HCT116 (cell line): ENCODE results near the gene RAD18. TPM values are rescaled to one million over a fixed set of nuclear protein-coding genes. Genes with fewer than 3 reads are reported as not detected.

Source experiments
- ATAC-seq: fragments of 200-7000 bp; cut with Tn5 transposase; 2 replicates; pipeline ENCODE4 v1.9.1; 2020; ENCODE audit warnings: mild to moderate bottlenecking, moderate library complexity
- BruUV-seq: library from RNA; stranded (reverse); fragments of 400-500 nt; replicated peaks from 2 replicates; lab custom pipeline; 2021; lab: Mats Ljungman, UMichigan
- CTCF ChIA-PET: fragments of 300-600 bp; sonication (Branson Sonifier 250); formaldehyde crosslinking; loops from one replicate; lab custom pipeline; 2021; ENCODE audit warnings: antibody characterized with exemption; lab: Charles Lee
- POLR2A ChIA-PET: fragments of 300-600, 350-600 bp; sonication (Branson Sonifier 250); formaldehyde crosslinking; loops from one replicate; lab custom pipeline; 2021; ENCODE audit warnings: antibody characterized with exemption; lab: Charles Lee
- RAD21 ChIA-PET, 2 experiments: fragments of 300-600 bp; sonication (Branson Sonifier 250); formaldehyde crosslinking; loops; one replicate each; lab custom pipeline; 2023; ENCODE audit warnings: low total read pairs in 2 of 2; ENCODE audit not compliant: uncharacterized antibody in 2 of 2, unreplicated experiment in 2 of 2, low non-redundant PET in 1 of 2; lab: Charles Lee
- DNase-seq: peaks from one replicate; pipeline ENCODE4 v3.0.0-alpha.2; 2010; ENCODE audit warnings: low read depth, low spot score
- H2AFZ ChIP-seq: fragments of 200-600 bp; shearing (Covaris generic), sonication (generic); 2 replicates; pipeline ENCODE4 v1.6.1; 2017; ENCODE audit warnings: low read depth, mixed run types, mixed read lengths, antibody characterized with exemption, low read length; ENCODE audit not compliant: poor library complexity, severe bottlenecking
- H3K27ac ChIP-seq: 2 replicates; pipeline ENCODE4 v1.5.1; 2012; ENCODE audit warnings: low read depth, low read length
- H3K27me3 ChIP-seq: fragments of 200-600 bp; sonication (generic); 2 replicates; pipeline ENCODE4 v1.6.1; 2016; ENCODE audit warnings: mixed run types, low read length, mixed read lengths; ENCODE audit not compliant: insufficient read depth
- H3K36me3 ChIP-seq, 2 experiments: fragments of 200-500 bp in 1 of 2; fragments of 200-600 bp in 1 of 2; sonication (Bioruptor generic) in 1 of 2; sonication (generic) in 1 of 2; 2 replicates each; pipeline versions ENCODE4 v1.5.1 to v1.6.1; 2014 to 2016; ENCODE audit warnings: low read length in 2 of 2, inconsistent platforms in 1 of 2, mixed read lengths in 1 of 2, mixed run types in 1 of 2; ENCODE audit not compliant: insufficient read depth in 2 of 2, control insufficient read depth in 1 of 2
- H3K4me1 ChIP-seq, 2 experiments: fragments of 200-600 bp in 1 of 2; sonication (generic) in 1 of 2; 2 replicates each; pipeline versions ENCODE4 v1.5.1 to v1.6.1; 2012 to 2017; ENCODE audit warnings: low read length in 2 of 2, inconsistent platforms in 1 of 2, mild to moderate bottlenecking in 1 of 2, mixed read lengths in 1 of 2, mixed run types in 1 of 2, moderate library complexity in 1 of 2; ENCODE audit not compliant: insufficient read depth in 2 of 2, control insufficient read depth in 1 of 2
- H3K4me2 ChIP-seq: fragments of 200-600 bp; sonication (generic); 2 replicates; pipeline ENCODE4 v1.6.1; 2017; ENCODE audit warnings: mixed run types, low read length, mixed read lengths
- H3K4me3 ChIP-seq, 2 experiments: fragments of 200-600 bp in 1 of 2; sonication (generic) in 1 of 2; replicated peaks in 1 of 2; 2 replicates each; pipeline ENCODE4 v1.5.1; 2011 to 2016; ENCODE audit warnings: low read length in 2 of 2, control low read depth in 1 of 2, low read depth in 1 of 2, mild to moderate bottlenecking in 1 of 2, mixed read lengths in 1 of 2, mixed run types in 1 of 2
- H3K79me2 ChIP-seq: fragments of 200-600 bp; sonication (generic); 2 replicates; pipeline ENCODE4 v1.6.1; 2017; ENCODE audit warnings: mild to moderate bottlenecking, mixed run types, low read length, moderate library complexity, mixed read lengths; ENCODE audit not compliant: insufficient read depth
- H3K9ac ChIP-seq: fragments of 200-600 bp; sonication (generic); 2 replicates; pipeline ENCODE4 v1.6.1; 2016; ENCODE audit warnings: low read length, mixed read lengths
- H3K9me2 ChIP-seq: fragments of 200-600 bp; sonication (generic), shearing (Covaris generic); 2 replicates; pipeline ENCODE4 v1.6.1; 2017; ENCODE audit warnings: mixed run types, mild to moderate bottlenecking, moderate library complexity; ENCODE audit not compliant: insufficient read depth
- H3K9me3 ChIP-seq, 2 experiments: fragments of 200-500 bp in 1 of 2; fragments of 200-600 bp in 1 of 2; sonication (Bioruptor generic) in 1 of 2; sonication (generic) in 1 of 2; 2 replicates each; pipeline ENCODE4 v1.6.1; 2014 to 2017; ENCODE audit warnings: low read length in 2 of 2, mixed read lengths in 2 of 2, inconsistent platforms in 1 of 2, low read depth in 1 of 2, mild to moderate bottlenecking in 1 of 2, mixed run types in 1 of 2, moderate library complexity in 1 of 2; ENCODE audit not compliant: control insufficient read depth in 1 of 2, insufficient read depth in 1 of 2
- H4K20me1 ChIP-seq: fragments of 200-600 bp; sonication (generic), shearing (Covaris generic); 2 replicates; pipeline ENCODE4 v1.6.1; 2017; ENCODE audit warnings: mixed run types, mild to moderate bottlenecking, moderate library complexity; ENCODE audit not compliant: insufficient read depth
- ATF3 ChIP-seq: IDR thresholded peaks from 2 replicates; pipeline ENCODE4 v1.6.1; 2012
- CBX3 ChIP-seq: IDR thresholded peaks from 2 replicates; pipeline ENCODE4 v1.6.1; 2012; ENCODE audit warnings: low read depth
- CEBPB ChIP-seq: IDR thresholded peaks from 2 replicates; pipeline ENCODE4 v1.6.1; 2012; ENCODE audit warnings: low read depth
- CTCF ChIP-seq, 3 experiments: fragments of 200-600 bp in 1 of 3; sonication (generic) in 1 of 3; IDR thresholded peaks in 2 of 3; conservative IDR thresholded peaks in 1 of 3; 2 replicates each; pipeline ENCODE4 v1.5.1; 2012 to 2017; ENCODE audit warnings: low read depth in 2 of 3, low read length in 2 of 3, antibody characterized with exemption in 1 of 3, borderline replicate concordance in 1 of 3, control low read depth in 1 of 3, mild to moderate bottlenecking in 1 of 3, mixed read lengths in 1 of 3, mixed run types in 1 of 3, moderate library complexity in 1 of 3; ENCODE audit not compliant: insufficient read depth in 1 of 3
- ELF1 ChIP-seq: IDR thresholded peaks from 2 replicates; pipeline ENCODE4 v1.6.1; 2012; ENCODE audit warnings: low read depth, borderline replicate concordance
- EZH2 ChIP-seq: fragments of 200-600 bp; sonication (generic); IDR thresholded peaks from 2 replicates; pipeline ENCODE4 v1.6.1; 2017; ENCODE audit warnings: antibody characterized with exemption, mixed run types
- EZH2phosphoT487 ChIP-seq: fragments of 200-600 bp; IDR thresholded peaks from 2 replicates; pipeline ENCODE4 v1.6.1; 2018; ENCODE audit warnings: antibody characterized with exemption, borderline replicate concordance
- FOSL1 ChIP-seq: IDR thresholded peaks from 2 replicates; pipeline ENCODE4 v1.6.1; 2012; ENCODE audit warnings: low read depth
- JUND ChIP-seq: IDR thresholded peaks from 2 replicates; pipeline ENCODE4 v1.6.1; 2012
- MAX ChIP-seq: IDR thresholded peaks from 2 replicates; pipeline ENCODE4 v1.6.1; 2012
- POLR2AphosphoS5 ChIP-seq: IDR thresholded peaks from 2 replicates; pipeline ENCODE4 v1.6.1; 2011; ENCODE audit warnings: mild to moderate bottlenecking, low read depth, low read length, moderate library complexity
- ZBTB33 ChIP-seq: IDR thresholded peaks from 2 replicates; pipeline ENCODE4 v1.6.1; 2011; ENCODE audit warnings: mild to moderate bottlenecking, low read length, moderate library complexity; ENCODE audit not compliant: insufficient replicate concordance; ENCODE audit errors: extremely low read depth
- intact Hi-C: fragments of 100-400 bp; cut with micrococcal nuclease; formaldehyde crosslinking; loops from 2 replicates; pipeline ENCODE4 v1.10.0; 2022
- total RNA-seq: library from RNA; stranded (reverse); gene quantifications from one replicate; pipeline ENCODE4 v1.2.1, GENCODE V29; 2021; ENCODE audit not compliant: unreplicated experiment

RAD18 gene
- total RNA-seq, 1 experiment from 2014 or later = 28.7 TPM

GRCh38 chr3:9008550-9009255 is 45.4 kb upstream of the RAD18 start:
- DNase-seq = no peak
- CTCF ChIA-PET = no interaction called here
- ATAC-seq = no peak
- Histone ChIP-seq H3K27me3 (no peaks in the 10 kb centered on the region), H4K20me1 (no peaks in the 10 kb centered on the region), H3K9ac (no peak overlapping the region), H3K4me3 (no peak overlapping the region), H3K79me2 (no peaks in the 10 kb centered on the region), H3K9me3 (no peaks in the 10 kb centered on the region), H3K4me2 (no peak overlapping the region), H3K36me3 (no peaks in the 10 kb centered on the region), H3K4me1 (no peaks in the 10 kb centered on the region), H3K27ac (no peak overlapping the region), H2AFZ (no peak overlapping the region), H3K9me2 (no peaks in the 10 kb centered on the region)
- TF ChIP-seq CEBPB = no peak
- no peak for TF ChIP-seq ZBTB33
- TF ChIP-seq POLR2AphosphoS5 = no peak
- no peak for TF ChIP-seq FOSL1
- no peak for TF ChIP-seq ATF3
- no peak for TF ChIP-seq CTCF (IDR thresholded peaks at IDR 0.05 in 2 of 3, conservative IDR thresholded peaks at IDR 0.05 in 1 of 3; ENCODE audit: borderline replicate concordance in 1 of 3, insufficient read depth in 1 of 3, low read depth in 2 of 3, low read length in 2 of 3)
- TF ChIP-seq MAX = no peak
- TF ChIP-seq EZH2phosphoT487 = no peak
- TF ChIP-seq ELF1 = no peak
- no peak for TF ChIP-seq JUND
- TF ChIP-seq EZH2 = no peak
- no peak for TF ChIP-seq CBX3
- RAD21 ChIA-PET = no interaction called here
- POLR2A ChIA-PET = no interaction called here
- intact Hi-C loops = no loop called here
- no TSS peak for BruUV-seq
